ENCODE measurements around the gene ZNRF1. TPM values are rescaled to one million over a fixed set of nuclear protein-coding genes. Genes with fewer than 3 reads are reported as not detected.

The ZNRF1 gene
- polyA plus RNA-seq, 1 donor, result 40.5 TPM

DNA sequence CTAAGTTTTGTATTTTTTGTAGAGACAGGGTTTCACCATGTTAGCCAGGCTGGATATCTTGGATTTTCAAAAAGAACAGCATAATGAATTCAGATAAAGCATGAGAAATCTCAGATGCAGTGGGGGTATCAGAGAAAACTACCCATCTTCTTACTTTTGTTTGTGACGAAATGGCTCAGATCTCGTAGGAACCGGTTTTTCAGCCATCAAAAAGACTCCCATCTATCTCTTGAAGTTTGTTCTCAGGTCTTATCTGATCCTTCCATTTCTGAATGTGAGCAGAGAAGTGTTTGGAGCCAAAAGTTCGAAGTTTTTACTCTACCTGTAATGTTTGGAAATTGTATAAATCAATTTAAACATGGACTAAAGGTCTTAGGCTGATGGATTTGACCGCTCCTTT, 60.6 kb downstream of the ZNRF1 start:
- no peak for DNase-seq (ENCODE audit: low read depth)

DNA sequence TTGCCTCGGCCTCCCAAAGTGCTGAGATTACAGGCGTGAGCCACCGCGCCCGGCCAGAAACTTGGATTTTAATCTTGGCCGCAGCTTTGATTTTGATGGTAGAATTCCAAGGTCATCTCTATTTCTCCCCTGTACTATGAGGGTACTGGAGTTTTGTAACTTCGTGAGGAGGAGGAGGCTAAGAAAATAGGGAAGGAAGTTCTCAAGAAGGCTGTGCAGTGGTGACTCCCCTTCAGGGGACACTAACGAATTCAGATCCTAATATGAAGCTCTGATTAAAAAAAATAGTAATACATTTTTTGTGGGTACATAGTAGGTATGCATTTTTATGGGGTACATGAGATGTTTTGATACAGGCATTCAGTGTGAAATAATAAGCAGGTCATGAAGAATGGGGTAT, 61.9 kb downstream of the ZNRF1 start:
- DNase-seq (ENCODE audit: low read depth), result no peak

DNA sequence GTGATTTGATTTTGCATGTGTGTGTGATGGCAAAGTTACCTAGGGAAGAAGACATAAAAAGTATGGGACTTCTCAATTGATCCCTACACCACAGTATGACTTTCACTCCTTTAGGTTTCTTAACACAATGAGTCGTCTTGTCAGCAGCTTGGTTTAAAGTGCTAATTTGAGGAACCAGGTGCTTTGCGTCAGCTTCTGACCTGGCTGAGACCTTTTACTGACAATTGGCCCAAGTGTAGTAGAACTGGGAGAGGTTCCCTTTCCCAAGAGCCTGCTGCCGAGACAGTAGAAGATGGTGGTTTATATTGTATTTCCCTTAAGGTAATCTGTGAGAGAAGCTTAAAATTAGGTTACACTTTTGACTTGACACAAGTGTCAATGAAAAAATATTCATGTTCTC, 62.8 kb downstream of the ZNRF1 start:
- DNase-seq (ENCODE audit: low read depth), result no peak

DNA sequence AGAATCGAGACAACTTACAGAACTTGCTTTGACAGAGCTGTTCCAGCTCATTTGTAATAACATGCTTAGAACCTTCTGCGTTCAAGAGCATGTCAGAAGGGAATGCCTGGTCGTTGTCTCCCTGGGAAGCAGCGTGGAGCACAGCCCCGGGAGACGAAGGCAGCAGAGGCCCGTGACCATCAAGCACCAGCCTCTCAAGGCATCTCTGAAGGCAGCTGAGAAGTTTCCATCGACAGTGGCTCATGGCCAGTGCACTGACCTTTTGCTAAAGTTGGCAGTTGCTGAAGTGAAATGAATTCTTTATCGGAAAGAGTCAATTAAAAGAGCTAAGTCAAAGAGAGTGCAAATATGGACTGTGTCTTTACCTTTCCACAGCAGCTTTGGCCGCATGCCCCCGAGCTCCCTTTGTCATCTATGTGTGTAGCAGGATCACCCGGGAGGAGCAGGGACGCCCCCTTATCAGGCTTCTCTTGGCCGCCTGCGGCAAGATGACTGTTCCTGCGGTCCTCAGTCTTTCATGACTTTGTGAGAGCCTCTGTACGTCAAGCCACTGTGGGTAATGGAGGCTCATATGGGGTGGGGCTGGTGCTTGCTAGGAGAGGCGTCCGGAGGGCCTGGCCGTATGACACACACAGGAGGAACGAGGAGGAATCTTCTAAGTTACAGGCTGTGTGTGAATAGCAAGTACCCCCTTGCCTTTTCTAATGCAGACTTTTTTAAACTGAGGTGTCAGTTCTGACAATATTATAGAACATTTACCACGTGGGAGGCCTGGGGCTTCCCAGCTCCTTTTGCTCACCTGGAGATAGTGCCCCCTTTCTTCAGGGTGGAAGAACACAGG, 63.5 kb downstream of the ZNRF1 start:
- DNase-seq (ENCODE audit: low read depth), result no peak

DNA sequence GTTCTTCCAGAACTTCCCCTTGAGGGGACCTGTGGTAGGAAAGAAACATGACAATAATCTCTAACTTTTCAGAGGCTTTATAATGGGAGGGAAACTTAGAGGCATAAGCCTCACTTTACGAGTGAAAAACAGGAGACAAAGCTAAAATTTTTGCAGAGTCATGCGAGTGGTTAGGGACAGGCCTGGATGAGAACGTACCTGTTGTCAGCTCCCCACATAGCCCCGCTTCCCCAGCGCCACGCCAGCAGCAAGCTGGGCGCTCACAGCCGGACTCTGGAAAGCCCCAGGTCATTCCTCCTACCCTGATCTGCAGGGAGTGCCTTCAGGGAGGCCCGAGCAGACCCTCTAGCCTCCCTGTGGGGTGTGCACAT, 64.1 kb downstream of the ZNRF1 start:
- DNase-seq (ENCODE audit: low read depth), result no peak

DNA sequence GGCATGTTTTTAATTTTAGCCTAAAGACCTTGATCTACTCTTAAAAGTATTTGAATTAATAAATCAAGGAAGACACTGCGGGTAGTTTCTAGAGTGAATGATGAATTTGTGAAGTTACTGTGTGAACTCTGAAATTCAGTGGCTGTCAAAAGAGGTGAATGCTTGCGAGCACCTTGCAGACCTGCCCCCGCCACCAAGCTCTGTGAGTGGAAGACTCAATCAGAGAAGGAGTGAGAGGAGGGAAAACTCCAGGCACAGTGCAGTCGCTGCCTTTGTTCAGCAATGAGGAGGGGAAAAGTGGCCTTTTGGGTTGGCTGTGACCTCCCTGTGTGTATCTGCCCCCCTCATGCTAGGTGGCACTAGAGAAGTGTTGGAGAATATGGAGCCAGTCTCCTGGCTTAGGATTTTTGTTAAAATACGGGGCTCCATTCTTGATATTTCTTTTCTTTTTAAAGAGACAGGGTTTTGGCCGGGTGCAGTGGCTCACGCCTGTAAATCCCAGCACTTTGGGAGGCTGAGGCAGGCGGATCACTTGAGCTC, 64.8 kb downstream of the ZNRF1 start:
- DNase-seq (ENCODE audit: low read depth), result no peak

DNA sequence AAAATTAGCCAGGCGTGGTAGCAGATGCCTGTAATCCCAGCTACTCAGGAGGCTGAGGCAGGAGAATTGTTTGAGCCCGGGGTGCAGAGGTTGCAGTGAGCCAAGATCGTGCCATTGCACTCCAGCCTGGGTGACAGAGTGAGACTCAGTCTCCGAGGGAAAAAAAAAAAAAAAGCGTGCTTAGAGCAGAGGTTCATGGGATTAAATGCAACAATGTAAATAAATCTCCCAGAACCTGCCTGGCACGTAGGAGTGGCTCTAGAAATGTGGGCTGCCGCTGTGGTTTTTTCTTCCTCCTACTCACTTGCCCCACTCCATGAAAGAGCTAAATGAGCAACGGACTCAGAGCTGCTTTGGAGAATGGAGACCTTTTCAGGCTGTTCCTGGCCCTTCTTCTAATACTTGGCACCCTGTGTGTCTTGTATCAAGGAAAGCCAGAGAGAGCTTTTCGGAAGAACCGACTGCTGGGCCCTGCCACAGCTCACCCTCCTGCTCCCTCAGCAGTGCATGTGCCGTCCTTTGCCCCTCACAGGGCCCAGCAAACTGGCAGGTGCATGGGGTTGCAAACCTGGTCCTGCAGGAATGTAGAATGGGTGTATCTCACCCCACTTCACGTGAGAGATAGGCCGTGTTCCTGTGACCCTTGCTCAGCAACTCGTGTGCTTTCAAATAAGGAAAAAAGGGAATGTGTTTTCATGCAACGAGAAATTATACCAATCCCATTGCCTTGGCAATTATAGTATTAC, 65.8 kb downstream of the ZNRF1 start:
- DNase-seq (ENCODE audit: low read depth), result no peak

DNA sequence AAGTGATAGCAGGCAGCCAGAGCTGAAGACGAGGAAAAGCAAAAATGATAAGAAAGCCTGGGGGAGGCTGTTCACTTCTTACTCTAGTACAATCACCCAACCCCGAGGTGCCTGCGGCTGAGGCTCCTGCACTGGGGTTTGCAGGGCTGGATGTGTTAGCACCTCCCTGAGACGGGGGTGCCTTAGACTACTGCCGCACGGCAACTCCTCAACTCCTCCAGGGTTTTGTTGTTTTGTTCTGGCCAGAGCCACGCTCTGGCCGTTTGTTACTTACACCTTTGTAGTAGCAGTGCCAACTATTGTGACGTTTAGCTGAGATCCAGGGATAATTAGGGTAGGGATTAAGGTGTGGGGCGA, 66.3 kb downstream of the ZNRF1 start:
- no peak for DNase-seq (ENCODE audit: low read depth)

DNA sequence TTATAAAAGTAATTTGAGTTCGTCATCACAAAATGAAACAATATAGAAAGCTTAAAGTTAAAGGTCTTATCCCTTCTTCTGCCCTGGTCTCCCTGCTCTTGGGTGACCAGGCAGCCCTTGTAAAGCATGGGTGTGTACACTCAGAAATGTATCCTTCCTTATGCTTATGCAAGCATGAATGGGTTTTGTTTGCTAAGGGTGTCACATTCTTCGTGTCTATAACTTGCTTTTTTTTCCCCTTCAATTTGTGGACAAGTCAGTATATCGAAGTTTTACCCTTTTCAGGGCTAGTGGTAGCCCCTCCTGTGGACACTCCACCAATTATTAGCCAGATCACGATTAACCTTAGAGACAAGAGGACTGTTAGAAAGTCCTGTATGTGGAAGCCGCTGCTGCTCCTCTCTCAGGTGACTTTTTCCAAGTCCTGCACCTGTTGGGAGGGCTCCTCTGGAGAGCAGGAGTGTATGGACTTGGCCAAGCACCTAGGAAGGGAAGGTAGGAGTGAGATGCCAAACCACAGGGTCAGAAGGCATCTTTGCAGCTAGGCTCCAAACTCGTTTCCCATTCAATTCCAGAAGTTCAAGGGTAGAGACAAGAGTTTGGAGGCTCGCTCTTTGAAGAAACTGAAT, 66.8 kb downstream of the ZNRF1 start:
- DNase-seq (ENCODE audit: low read depth), result no peak

DNA sequence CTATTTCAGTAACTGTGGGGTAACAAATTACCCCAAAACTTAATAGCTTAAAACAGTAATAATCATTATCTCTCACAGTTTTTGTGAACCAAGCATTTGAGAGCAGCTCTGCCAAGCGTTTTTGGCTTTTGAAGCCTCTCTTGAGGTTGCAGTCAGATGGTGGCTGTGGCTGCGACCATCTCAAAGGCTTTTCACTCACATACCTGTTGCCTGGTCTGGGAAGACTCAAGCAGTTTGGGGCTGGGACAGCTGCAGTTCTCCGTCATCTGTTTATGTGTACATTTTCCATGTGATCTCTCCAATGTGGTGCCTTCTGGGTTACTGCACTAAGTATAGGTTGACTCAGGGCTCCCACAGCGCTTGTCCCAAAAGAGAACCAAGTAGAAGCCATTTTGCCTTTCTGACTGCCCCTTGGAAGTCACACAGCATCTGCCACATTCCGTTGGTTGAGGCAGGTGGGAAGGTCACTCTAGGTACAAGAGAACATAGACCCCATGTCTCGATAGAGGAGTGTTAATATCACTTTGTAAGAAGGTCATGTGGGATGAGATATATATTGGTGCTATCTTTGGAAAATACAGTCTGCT, 68.1 kb downstream of the ZNRF1 start:
- no peak for DNase-seq (ENCODE audit: low read depth)

DNA sequence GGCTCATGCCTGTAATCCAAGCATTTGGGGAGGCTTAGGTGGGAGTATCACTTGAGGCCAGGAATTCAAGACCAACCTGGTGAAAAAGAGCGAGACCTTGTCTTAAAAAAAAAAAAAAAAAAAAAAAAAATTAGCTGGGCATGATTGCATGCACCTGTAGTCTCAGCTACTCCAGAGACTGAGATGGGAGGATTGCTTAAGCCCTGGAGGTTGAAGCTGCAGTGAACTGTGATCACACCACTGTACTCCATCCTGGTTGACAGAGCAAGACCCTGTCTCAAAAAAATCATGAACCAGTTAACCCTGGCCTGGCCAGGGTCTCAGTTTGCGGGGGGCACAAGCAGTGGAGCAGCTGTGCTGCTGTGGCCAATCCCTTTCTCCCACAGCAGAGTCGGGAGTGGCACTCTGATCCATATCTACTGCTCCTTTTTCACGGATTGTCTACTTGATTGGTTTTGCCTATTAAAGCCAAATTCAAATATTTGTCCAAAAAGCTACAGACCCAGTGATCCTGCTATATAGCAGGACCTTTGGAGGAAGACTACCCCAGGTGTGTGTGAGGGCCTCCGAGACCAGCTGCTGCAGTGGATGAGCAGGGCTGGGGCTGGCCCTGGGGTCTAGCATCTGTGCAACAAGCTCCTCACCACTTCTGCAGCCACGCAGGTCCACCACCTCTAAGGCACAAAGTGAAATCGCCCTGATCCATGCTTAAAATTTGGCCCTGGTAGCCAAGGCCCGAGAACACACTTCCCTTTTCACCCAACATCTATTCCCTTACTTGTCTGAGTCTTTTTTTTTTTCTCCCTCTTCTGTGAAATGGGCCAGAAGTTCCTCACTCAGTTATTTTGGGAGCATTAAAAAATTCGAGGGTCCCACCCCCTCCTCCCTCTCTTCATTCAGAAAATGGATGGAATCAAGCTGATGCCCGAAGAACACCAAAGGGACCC, 69.5 kb downstream of the ZNRF1 start:
- no peak for DNase-seq (ENCODE audit: low read depth)

DNA sequence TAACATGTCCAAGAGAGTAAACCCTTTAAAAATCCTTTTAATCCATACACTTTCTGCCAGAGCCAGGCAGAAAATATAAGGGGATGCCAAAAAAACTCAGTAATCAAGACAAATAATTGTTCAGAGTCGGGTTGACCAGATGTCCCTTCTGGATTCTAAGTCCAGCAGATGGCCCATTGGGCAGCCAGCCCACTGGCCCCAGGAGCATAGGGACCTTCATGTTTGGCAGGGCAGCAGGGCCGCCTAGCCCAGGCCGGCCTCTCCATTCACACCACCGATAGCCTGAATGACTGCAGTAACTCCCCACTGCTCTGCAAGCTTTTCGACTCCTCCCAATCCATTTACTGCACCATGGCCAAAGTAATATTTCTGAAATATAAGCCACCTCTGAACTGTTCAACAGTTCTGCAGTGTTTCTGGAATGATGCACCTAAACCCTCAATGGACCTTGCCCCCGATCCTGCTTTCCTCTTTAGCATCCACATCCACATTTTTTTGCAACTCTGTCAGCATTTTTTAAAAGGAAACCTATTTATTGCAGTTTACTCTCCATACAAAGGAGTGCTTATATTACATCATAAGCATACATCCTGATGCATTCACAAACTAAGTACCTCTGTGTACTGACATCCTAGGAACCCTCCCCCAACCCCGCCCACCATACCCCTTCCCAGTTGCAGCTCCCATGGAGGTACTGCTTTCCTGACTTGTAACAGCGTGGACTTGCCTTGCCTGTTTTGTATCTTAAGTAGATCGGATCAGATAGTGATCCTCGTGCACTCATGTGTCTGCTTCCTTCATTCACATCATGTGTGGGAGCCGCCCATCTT, 71.4 kb downstream of the ZNRF1 start:
- DNase-seq (ENCODE audit: low read depth), result peak; percentile 31

DNA sequence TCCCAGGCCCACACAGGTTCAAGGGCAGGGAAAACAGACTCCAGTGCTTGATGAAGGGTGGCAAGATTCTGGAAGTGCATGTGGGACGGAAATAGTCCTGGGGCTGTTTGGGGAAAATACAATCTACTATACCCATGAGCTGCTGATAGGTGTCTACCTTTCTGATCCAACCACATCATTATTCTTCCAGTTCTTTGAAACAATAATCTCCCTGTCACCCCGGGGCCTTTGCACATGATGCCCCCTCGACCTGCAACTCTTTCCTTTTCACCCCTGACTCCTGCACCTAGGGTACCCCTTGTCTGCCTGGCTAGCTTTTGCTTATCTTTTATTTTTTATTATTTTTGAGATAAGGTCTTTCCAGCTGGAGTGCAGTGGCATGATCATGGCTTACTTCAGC, 72.8 kb downstream of the ZNRF1 start:
- DNase-seq (ENCODE audit: low read depth), result no peak

DNA sequence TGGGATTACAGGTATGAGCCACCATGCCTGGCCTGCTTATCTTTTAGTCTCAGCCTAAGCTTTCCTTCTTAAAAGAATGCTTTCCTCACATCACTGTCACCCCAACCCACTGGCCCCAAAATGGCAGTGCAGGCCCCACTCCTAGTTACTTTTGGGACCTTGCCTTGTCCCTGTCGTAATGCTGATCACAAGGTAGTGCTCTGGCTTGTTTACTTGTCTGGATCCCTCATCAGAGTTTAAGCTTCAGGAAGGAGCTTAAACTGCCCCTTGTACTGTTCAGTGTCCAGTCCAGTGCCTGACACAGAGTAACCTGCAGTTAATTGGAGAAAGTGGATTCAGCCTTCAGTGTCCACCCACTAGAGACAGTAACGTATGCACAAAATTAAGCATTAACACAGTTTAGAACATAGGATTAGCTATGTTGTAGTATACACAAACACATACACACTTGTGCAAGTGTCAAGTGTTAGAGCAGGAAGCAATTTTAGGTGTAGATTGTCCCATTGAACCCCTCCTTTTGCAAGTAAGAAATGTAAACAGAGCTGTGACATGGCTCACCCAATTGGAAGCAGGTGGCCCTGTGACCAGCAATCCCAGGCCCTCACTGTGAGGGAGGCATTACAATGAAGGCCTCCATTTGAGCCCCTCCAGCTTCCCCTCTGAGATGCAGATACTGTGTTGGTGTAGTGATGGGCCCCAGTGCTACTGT, 73.6 kb downstream of the ZNRF1 start:
- DNase-seq (ENCODE audit: low read depth), result no peak

DNA sequence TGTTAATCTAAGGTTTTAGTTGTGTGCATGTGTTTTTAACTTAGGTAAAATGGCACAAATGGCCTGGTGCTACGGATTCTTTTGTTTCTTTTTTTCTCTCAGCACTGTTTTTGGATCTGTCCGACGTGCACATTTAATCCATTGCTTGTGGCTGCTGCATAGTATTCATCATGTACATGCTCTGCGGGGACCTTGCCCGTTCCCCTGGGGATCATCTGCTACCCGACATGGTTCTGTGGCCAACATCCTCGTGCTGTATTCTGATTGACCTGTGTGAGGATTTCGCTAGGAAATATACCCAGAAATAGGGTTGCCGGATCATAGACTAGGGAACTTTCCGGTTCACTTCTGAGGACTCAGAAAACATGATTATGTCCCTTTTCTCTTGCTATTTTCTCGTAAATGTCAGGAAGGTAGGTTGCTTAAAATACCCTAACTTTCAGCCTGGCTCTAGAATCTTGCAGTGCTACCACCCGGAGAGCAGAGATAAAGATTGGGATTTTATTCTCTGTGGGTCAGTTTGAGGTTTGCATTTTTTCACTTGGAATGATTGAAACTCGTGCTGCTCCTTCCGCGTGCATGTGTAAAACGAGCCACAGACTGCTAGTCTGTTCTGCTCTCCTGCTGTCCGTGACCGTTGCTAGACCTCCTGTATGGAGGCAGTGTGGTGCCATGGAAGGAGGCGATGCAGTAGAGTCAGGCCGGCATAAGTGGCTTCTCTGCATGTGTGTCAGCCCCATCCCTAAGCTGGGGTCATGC, 74.9 kb downstream of the ZNRF1 start:
- DNase-seq (ENCODE audit: low read depth), result no peak

DNA sequence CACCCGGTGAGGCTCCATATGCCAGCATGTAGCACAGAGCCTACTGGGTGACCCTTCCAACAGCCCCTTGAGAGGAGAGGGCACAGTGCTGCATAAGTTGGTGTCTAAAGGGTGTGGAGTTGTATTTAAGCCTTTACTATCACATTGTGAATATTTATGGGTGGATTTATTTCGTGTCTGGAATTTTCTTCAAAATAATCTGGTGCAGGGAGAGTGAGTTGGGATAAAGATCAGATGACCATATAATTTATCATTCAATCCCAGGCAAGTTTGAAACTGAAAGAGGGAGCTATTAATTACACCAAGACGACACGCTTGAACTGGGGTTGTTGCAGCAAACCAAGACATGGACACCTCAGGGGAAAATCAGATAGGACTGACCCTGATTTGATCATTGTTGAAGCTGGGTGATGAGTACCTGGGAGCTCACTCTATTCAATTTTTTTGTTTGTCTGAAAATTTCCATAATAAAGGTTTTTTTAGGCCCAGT, 75.5 kb downstream of the ZNRF1 start:
- DNase-seq (ENCODE audit: low read depth), result no peak

DNA sequence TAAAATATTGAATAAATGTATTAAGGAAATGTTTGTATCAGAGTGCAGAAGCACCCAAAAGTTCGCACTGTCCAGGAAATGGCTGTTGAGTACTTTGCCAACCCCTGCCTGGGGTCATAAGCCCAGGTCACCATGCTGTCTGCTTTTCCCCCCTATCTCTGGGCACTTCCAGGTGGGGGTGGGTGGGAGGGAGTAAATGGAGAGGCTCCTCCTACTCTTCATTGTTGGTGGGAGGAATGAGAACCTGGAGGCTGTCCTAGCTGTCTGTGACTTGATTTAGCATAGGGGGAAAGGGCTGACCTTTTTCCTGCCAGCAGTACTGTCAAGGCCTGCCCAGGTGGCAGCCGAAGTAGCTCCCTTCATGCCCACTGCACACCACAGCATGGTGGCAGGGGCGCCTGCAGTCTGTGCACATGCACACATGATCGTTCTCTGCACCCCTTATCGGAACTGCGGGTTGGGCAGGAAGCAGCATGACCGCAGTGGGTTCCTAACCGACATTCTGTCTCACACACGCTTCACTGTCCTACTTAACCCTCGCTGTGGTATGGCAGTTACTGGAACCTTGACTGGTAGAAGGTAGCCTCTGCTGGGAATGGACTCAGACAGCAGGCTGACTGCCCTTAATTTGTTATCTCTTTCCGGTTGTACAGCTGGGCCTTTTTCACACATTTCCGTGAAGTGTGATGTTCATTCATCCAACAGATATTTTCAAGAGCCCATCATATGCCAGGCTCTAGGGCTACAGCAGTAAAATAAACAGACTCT, 76.3 kb downstream of the ZNRF1 start:
- DNase-seq (ENCODE audit: low read depth), result no peak
